Keratinocyte (primary cell): ENCODE measurements around the gene GSPT2. TPM values are rescaled to one million over a fixed set of nuclear protein-coding genes. Genes with fewer than 3 reads are reported as not detected.

Source experiments
- DNase-seq: peaks from one replicate; pipeline ENCODE4 v3.0.0-alpha.2; 2011; ENCODE audit warnings: low read depth, missing footprints, low spot score
- FAIRE-seq: peaks from 2 replicates; lab custom pipeline; 2011; peaks lifted over from hg19 to GRCh38; lab: Jason Lieb, UNC
- H2AFZ ChIP-seq: 2 replicates; pipeline ENCODE4 v1.6.0; 2012; ENCODE audit warnings: low read length, control low read depth, inconsistent platforms; ENCODE audit not compliant: control insufficient read depth
- H3K27ac ChIP-seq: 2 replicates; pipeline ENCODE4 v1.5.1; 2011; ENCODE audit warnings: low read length; ENCODE audit not compliant: control insufficient read depth, insufficient read depth
- H3K27me3 ChIP-seq: 3 replicates; pipeline ENCODE4 v1.6.0; 2011; ENCODE audit warnings: low read length; ENCODE audit not compliant: control insufficient read depth, insufficient read depth; ENCODE audit errors: extremely low read depth
- H3K36me3 ChIP-seq, 2 experiments: 2 replicates in 1 of 2; 3 replicates in 1 of 2; pipeline ENCODE4 v1.5.1; 2011; ENCODE audit warnings: low read length in 2 of 2, mild to moderate bottlenecking in 1 of 2; ENCODE audit not compliant: control insufficient read depth in 2 of 2, insufficient read depth in 2 of 2; ENCODE audit errors: extremely low read depth in 1 of 2
- H3K4me1 ChIP-seq: 3 replicates; pipeline ENCODE4 v1.5.1; 2011; ENCODE audit warnings: low read length; ENCODE audit not compliant: control insufficient read depth, insufficient read depth; ENCODE audit errors: extremely low read depth
- H3K4me2 ChIP-seq: 3 replicates; pipeline ENCODE4 v1.6.0; 2011; ENCODE audit warnings: low read depth, low read length; ENCODE audit not compliant: control insufficient read depth, insufficient read depth; ENCODE audit errors: extremely low read depth
- H3K4me3 ChIP-seq, 3 experiments: fragments of 200-600 bp in 1 of 3; sonication (generic) in 1 of 3; 2 replicates in 2 of 3; 3 replicates in 1 of 3; pipeline ENCODE4 v1.5.1; 2011 to 2016; ENCODE audit warnings: low read length in 3 of 3, mild to moderate bottlenecking in 3 of 3, control low read depth in 2 of 3, inconsistent platforms in 1 of 3, low read depth in 1 of 3, mixed read lengths in 1 of 3, mixed run types in 1 of 3, moderate library complexity in 1 of 3; ENCODE audit not compliant: control insufficient read depth in 2 of 3, insufficient read depth in 2 of 3; ENCODE audit errors: extremely low read depth in 1 of 3
- H3K79me2 ChIP-seq: 2 replicates; pipeline ENCODE4 v1.6.0; 2012; ENCODE audit warnings: low read length; ENCODE audit not compliant: control insufficient read depth, insufficient read depth
- H3K9ac ChIP-seq: 3 replicates; pipeline ENCODE4 v1.6.0; 2011; ENCODE audit warnings: low read length; ENCODE audit not compliant: control insufficient read depth, insufficient read depth; ENCODE audit errors: extremely low read depth
- H3K9me1 ChIP-seq: 3 replicates; pipeline ENCODE4 v1.6.0; 2011; ENCODE audit warnings: low read length; ENCODE audit not compliant: control insufficient read depth, insufficient read depth; ENCODE audit errors: extremely low read depth
- H3K9me3 ChIP-seq: 2 replicates; pipeline ENCODE4 v1.5.1; 2012; ENCODE audit warnings: low read depth, low read length; ENCODE audit not compliant: control insufficient read depth
- H4K20me1 ChIP-seq: 3 replicates; pipeline ENCODE4 v1.6.0; 2011; ENCODE audit warnings: low read length; ENCODE audit not compliant: control insufficient read depth, insufficient read depth; ENCODE audit errors: extremely low read depth
- CTCF ChIP-seq, 3 experiments: IDR thresholded peaks in 1 of 3; conservative IDR thresholded peaks in 1 of 3; optimal IDR thresholded peaks in 1 of 3; 2 replicates in 2 of 3; 3 replicates in 1 of 3; pipeline versions ENCODE3 to v1.5.1; 2011; ENCODE audit warnings: low read length in 3 of 3, mild to moderate bottlenecking in 3 of 3, moderate library complexity in 2 of 3, control low read depth in 1 of 3, inconsistent platforms in 1 of 3; ENCODE audit not compliant: insufficient read depth in 2 of 3; ENCODE audit errors: extremely low read depth in 1 of 3
- EZH2 ChIP-seq: IDR thresholded peaks from one replicate; pipeline ENCODE4 v1.6.1; 2012; ENCODE audit warnings: inconsistent platforms, mild to moderate bottlenecking, low read length, moderate library complexity
- dilution Hi-C: fragments of 300-500 bp; cut with MboI; formaldehyde crosslinking; loops from one replicate; pipeline ENCODE4 v1.7.0; 2020; ENCODE audit warnings: low sequenced_read_pairs; ENCODE audit not compliant: extremely low pct_ligation_motif_present
- polyA plus RNA-seq, 5 experiments: library from polyadenylated mRNA; depleted of rRNA in 3 of 5; stranded (reverse) in 3 of 5; stranded (forward) in 1 of 5; unstranded in 1 of 5; fragments of >200 nt; gene quantifications; 1 replicate in 1 of 5; 2 replicates in 3 of 5; 3 replicates in 1 of 5; pipeline versions ENCODE4 v1.2.1 to v1.2.3, GENCODE V29; 2011 to 2012; ENCODE audit warnings: missing spikeins in 2 of 5, low read depth in 1 of 5, low replicate concordance in 1 of 5

GSPT2 gene
- polyA plus RNA-seq, 1 donor (not counting 4 experiments of a cell fraction or from before 2014, with no cell fraction given): 3.8 TPM

GRCh38 chrX:51760657-51761056 lies 17.4 kb downstream of the GSPT2 start:
- no peaks in the 10 kb centered on the region for H3K27me3 ChIP-seq
- FAIRE-seq (no peak), DNase-seq (no peak)
- no peaks in the 10 kb centered on the region for H3K9me1 ChIP-seq
- no peak for TF ChIP-seq EZH2
- no peak for TF ChIP-seq CTCF (optimal IDR thresholded peaks at IDR 0.05 in 1 of 3, IDR thresholded peaks at IDR 0.05 in 1 of 3, conservative IDR thresholded peaks at IDR 0.05 in 1 of 3; ENCODE audit: extremely low read depth in 1 of 3, insufficient read depth in 2 of 3, low read length in 3 of 3)
- H3K4me2 ChIP-seq: no peak overlapping the region
- no peaks in the 10 kb centered on the region for H3K36me3 ChIP-seq
- H3K9me3 ChIP-seq: no peaks in the 10 kb centered on the region
- no peak overlapping the region for H3K9ac ChIP-seq
- H3K27ac ChIP-seq: no peak overlapping the region
- H4K20me1 ChIP-seq: no peaks in the 10 kb centered on the region
- H3K4me1 ChIP-seq: no peaks in the 10 kb centered on the region
- H2AFZ ChIP-seq: no peak overlapping the region
- no peaks in the 10 kb centered on the region for H3K79me2 ChIP-seq
- H3K4me3 ChIP-seq: no peak overlapping the region
- dilution Hi-C loops: no loop called here

GRCh38 chrX:51766546-51766945 lies 23.3 kb downstream of the GSPT2 start:
- no peak for FAIRE-seq
- Histone ChIP-seq H3K36me3 (no peaks in the 10 kb centered on the region), H4K20me1 (no peaks in the 10 kb centered on the region), H3K4me3 (no peak overlapping the region), H3K79me2 (no peaks in the 10 kb centered on the region), H3K27ac (no peak overlapping the region), H2AFZ (no peak overlapping the region), H3K9ac (no peak overlapping the region), H3K4me2 (no peak overlapping the region), H3K9me3 (no peaks in the 10 kb centered on the region), H3K9me1 (no peaks in the 10 kb centered on the region), H3K27me3 (no peaks in the 10 kb centered on the region), H3K4me1 (no peaks in the 10 kb centered on the region)
- no peak for DNase-seq
- dilution Hi-C loops: no loop called here
- TF ChIP-seq EZH2 (no peak), CTCF (optimal IDR thresholded peaks at IDR 0.05 in 1 of 3, IDR thresholded peaks at IDR 0.05 in 1 of 3, conservative IDR thresholded peaks at IDR 0.05 in 1 of 3; ENCODE audit: extremely low read depth in 1 of 3, insufficient read depth in 2 of 3, low read length in 3 of 3) (no peak)
